Lower lobe of right lung (tissue), 2 donors: ENCODE measurements around the gene SLIT3. TPM values are rescaled to one million over a fixed set of nuclear protein-coding genes. Genes with fewer than 3 reads are reported as not detected.
"Not testable (repeated sequence)": the region's sequence is repeated elsewhere in the genome, so short reads cannot be mapped to it uniquely, and the experiment has no call there.

Source experiments
- ATAC-seq, 2 donors: fragments of 200-7000 bp; cut with Tn5 transposase; one replicate each; pipeline ENCODE4 v1.9.1; 2020 to 2022; ENCODE audit warnings: mild to moderate bottlenecking in 2 of 2, moderate library complexity in 2 of 2
- DNase-seq: peaks from one replicate; pipeline ENCODE4 v3.0.0-alpha.2; 2020
- H3K27ac ChIP-seq: fragments of 200-600 bp; one replicate; pipeline ENCODE4 v1.8.0; 2022
- H3K27me3 ChIP-seq: fragments of 200-600 bp; one replicate; pipeline ENCODE4 v1.8.0; 2022; ENCODE audit warnings: low read depth
- H3K36me3 ChIP-seq: fragments of 200-600 bp; one replicate; pipeline ENCODE4 v1.8.0; 2022; ENCODE audit warnings: mild to moderate bottlenecking
- H3K4me1 ChIP-seq: fragments of 200-600 bp; one replicate; pipeline ENCODE4 v1.8.0; 2022
- H3K4me3 ChIP-seq: fragments of 200-600 bp; one replicate; pipeline ENCODE4 v1.8.0; 2022; ENCODE audit warnings: mild to moderate bottlenecking
- H3K9me3 ChIP-seq: fragments of 200-600 bp; one replicate; pipeline ENCODE4 v1.8.0; 2022
- intact Hi-C: fragments of 100-400 bp; cut with DNase I; formaldehyde crosslinking; loops from one replicate; pipeline ENCODE4 v1.11.0; 2022
- total RNA-seq: library from RNA; stranded (reverse); fragmentation: NEBNext Ultra II Directional; extraction: Animal tissue kit (Norgen Biotek cat#: 25700); gene quantifications from one replicate; pipeline ENCODE4 v1.2.1, GENCODE V29; 2021
- TF ChIP-seq, protein P1 (sequence below): fragments of 200-600 bp; IDR thresholded peaks from one replicate; pipeline ENCODE4 v1.8.0; 2022; ENCODE audit warnings: antibody characterized with exemption, mild to moderate bottlenecking
- donor health status: DM: no; HTN: yes; CAD: no; lungs with severe emphysema.

The SLIT3 gene
- total RNA-seq, 1 donor from 2014 or later, result 48.6 TPM

DNA sequence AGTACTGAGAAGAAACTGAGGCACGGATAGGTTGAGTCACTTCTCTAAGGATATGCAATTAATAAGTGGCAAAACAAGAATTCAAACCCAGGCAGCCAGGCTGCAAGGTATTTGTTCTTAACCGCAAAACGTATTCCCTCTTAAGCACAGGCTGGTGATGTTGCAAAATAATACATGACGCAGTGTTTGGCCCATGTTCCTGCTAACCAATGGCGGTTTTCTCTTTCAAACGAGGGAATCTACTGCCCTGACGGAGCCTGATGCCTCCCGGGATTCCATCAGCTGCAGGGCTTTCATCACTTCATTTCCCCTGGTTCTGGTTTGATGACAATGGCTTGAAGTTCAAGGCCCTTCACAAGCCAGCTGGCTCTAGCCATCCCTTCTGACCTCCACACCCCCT is 154.8 kb downstream of the SLIT3 start:
- intact Hi-C loops, result no loop called here
- no peaks in the 10 kb centered on the region for H3K27me3 ChIP-seq
- ATAC-seq (peak; percentile 52 to 59), DNase-seq (no peak)
- no peak overlapping the region for H3K4me3 ChIP-seq
- no peaks in the 10 kb centered on the region for H3K36me3 ChIP-seq
- H3K4me1 ChIP-seq, result no peaks in the 10 kb centered on the region
- no peaks in the 10 kb centered on the region for H3K9me3 ChIP-seq
- no peak overlapping the region for H3K27ac ChIP-seq
- TF ChIP-seq, protein P1, sequence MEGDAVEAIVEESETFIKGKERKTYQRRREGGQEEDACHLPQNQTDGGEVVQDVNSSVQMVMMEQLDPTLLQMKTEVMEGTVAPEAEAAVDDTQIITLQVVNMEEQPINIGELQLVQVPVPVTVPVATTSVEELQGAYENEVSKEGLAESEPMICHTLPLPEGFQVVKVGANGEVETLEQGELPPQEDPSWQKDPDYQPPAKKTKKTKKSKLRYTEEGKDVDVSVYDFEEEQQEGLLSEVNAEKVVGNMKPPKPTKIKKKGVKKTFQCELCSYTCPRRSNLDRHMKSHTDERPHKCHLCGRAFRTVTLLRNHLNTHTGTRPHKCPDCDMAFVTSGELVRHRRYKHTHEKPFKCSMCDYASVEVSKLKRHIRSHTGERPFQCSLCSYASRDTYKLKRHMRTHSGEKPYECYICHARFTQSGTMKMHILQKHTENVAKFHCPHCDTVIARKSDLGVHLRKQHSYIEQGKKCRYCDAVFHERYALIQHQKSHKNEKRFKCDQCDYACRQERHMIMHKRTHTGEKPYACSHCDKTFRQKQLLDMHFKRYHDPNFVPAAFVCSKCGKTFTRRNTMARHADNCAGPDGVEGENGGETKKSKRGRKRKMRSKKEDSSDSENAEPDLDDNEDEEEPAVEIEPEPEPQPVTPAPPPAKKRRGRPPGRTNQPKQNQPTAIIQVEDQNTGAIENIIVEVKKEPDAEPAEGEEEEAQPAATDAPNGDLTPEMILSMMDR, result no peak

DNA sequence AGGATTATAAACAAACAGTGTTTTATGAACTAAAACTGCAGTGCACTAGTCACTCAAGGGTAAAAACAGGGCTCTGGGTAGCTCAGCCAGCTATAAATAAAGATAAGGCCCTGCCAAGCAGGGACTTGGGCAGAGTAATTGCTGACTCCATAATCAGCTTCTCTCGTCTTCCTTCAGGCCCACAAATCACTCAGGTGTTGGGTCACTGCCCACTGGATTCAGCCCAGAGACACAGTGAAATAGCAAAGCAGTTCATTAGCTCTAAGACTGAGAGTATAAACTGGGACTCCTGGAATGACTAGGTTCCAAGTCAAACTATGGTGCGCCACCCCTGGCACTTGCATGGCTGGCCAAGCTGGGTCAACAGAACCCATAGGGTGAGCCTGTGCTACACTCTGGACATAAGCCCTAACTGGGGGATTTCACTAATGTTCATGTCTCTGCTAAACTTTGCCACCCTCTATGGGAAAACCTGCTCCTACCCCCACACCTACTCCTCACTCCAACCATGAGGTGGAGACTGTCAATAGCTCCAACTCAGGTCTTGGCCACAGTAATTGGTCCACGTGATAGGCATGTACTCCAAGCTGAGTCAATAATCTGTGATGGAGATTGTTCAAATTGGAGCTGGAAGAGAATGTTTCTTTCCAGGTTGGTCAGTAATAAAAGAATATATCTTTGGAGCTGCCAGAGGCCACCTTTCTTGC is 158.5 kb downstream of the SLIT3 start:
- H3K27me3 ChIP-seq, result no peaks in the 10 kb centered on the region
- H3K36me3 ChIP-seq, result no peaks in the 10 kb centered on the region
- H3K27ac ChIP-seq, result no peak overlapping the region
- TF ChIP-seq, protein P1, result no peak
- intact Hi-C loops, result no loop called here
- DNase-seq, result no peak
- no peaks in the 10 kb centered on the region for H3K9me3 ChIP-seq
- no peak for ATAC-seq
- peaks cover 10% of the 10 kb centered on the region for H3K4me1 ChIP-seq
- no peak overlapping the region for H3K4me3 ChIP-seq

GRCh38 chr5:169140215-169140614 is 160.7 kb downstream of the SLIT3 start:
- intact Hi-C loops, H3K4me3 ChIP-seq, H3K36me3 ChIP-seq, H3K27me3 ChIP-seq, H3K9me3 ChIP-seq, H3K27ac ChIP-seq, DNase-seq: not testable (repeated sequence)
- H3K4me1 ChIP-seq, result peaks cover 10% of the 10 kb centered on the region
- peak in 1 of 2 donors; percentile 48 for ATAC-seq

GRCh38 chr5:169139480-169140050 is 161.4 kb downstream of the SLIT3 start:
- H3K9me3 ChIP-seq, result no peaks in the 10 kb centered on the region
- no peaks in the 10 kb centered on the region for H3K36me3 ChIP-seq
- peaks cover 10% of the 10 kb centered on the region for H3K4me1 ChIP-seq
- no peak overlapping the region for H3K4me3 ChIP-seq
- no peaks in the 10 kb centered on the region for H3K27me3 ChIP-seq
- intact Hi-C loops, result no loop called here
- TF ChIP-seq, protein P1, result no peak
- DNase-seq (peak; percentile 87), ATAC-seq (peak; percentile 91)
- no peak overlapping the region for H3K27ac ChIP-seq

GRCh38 chr5:169133531-169133930 is 167.4 kb downstream of the SLIT3 start:
- Histone ChIP-seq H3K27me3 (no peaks in the 10 kb centered on the region), H3K27ac (no peak overlapping the region), H3K9me3 (no peaks in the 10 kb centered on the region), H3K4me1 (peaks cover 15% of the 10 kb centered on the region), H3K4me3 (no peak overlapping the region), H3K36me3 (no peaks in the 10 kb centered on the region)
- ATAC-seq (no peak), DNase-seq (no peak)
- intact Hi-C loops, result no loop called here
- TF ChIP-seq, protein P1, result no peak

DNA sequence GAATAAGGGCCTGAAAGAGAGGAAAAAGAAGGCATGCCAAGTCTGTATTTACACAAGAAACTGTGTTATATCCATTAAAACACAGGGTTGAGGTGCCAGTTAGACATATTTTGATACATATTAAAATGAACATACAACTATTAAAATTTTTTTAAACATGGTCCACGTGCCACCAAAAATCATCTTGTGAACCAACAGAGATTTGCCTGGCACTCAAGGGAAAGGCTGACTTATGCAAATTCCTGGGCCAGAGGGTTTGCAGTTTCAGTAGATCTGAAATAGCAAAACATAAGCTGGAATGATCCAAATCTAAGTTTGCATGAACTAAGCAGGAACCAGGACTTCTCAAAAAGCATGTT is 168.7 kb downstream of the SLIT3 start:
- ATAC-seq, result no peak
- H3K27ac ChIP-seq, result no peak overlapping the region
- intact Hi-C loops, result no loop called here

More for the DNA sequence above, 168.7 kb downstream of the SLIT3 start:
- Histone ChIP-seq H3K9me3 (no peaks in the 10 kb centered on the region), H3K4me1 (peaks cover 15% of the 10 kb centered on the region), H3K27me3 (no peaks in the 10 kb centered on the region), H3K36me3 (no peaks in the 10 kb centered on the region), H3K4me3 (no peak overlapping the region)
- no peak for DNase-seq
- TF ChIP-seq, protein P1, result no peak
